ENCODE results near the gene CRYBG3. TPM values are rescaled to one million over a fixed set of nuclear protein-coding genes. Genes with fewer than 3 reads are reported as not detected.

CRYBG3 gene
- polyA plus RNA-seq, 1 donor (not counting 4 experiments of a cell fraction or from before 2014, with no cell fraction given): 6.9 TPM

GRCh38 chr3:97882975-97883598 lies 61.3 kb downstream of the CRYBG3 start:
- Histone ChIP-seq H3K9me3 (ENCODE audit: control insufficient read depth, low read depth, low read length) (no peaks in the 10 kb centered on the region), H4K20me1 (ENCODE audit: control insufficient read depth, extremely low read depth, insufficient read depth, low read length) (no peaks in the 10 kb centered on the region), H3K4me2 (ENCODE audit: control insufficient read depth, extremely low read depth, insufficient read depth, low read depth, low read length) (peak overlapping the region; percentile 55), H3K4me1 (ENCODE audit: control insufficient read depth, extremely low read depth, insufficient read depth, low read length) (peaks cover 9% of the 10 kb centered on the region), H3K4me3 (ENCODE audit: control insufficient read depth in 2 of 3, extremely low read depth in 1 of 3, insufficient read depth in 2 of 3, low read depth in 1 of 3, low read length in 3 of 3) (no peak overlapping the region), H3K27ac (ENCODE audit: control insufficient read depth, insufficient read depth, low read length) (peak overlapping the region; percentile 33), H2AFZ (ENCODE audit: control insufficient read depth, low read length) (no peak overlapping the region), H3K36me3 (ENCODE audit: control insufficient read depth in 2 of 2, extremely low read depth in 1 of 2, insufficient read depth in 2 of 2, low read length in 2 of 2) (no peaks in the 10 kb centered on the region), H3K79me2 (ENCODE audit: control insufficient read depth, insufficient read depth, low read length) (no peaks in the 10 kb centered on the region), H3K9ac (ENCODE audit: control insufficient read depth, extremely low read depth, insufficient read depth, low read length) (no peak overlapping the region), H3K9me1 (ENCODE audit: control insufficient read depth, extremely low read depth, insufficient read depth, low read length) (no peaks in the 10 kb centered on the region), H3K27me3 (ENCODE audit: control insufficient read depth, extremely low read depth, insufficient read depth, low read length) (no peaks in the 10 kb centered on the region)
- TF ChIP-seq EZH2 (IDR thresholded peaks at IDR 0.05; ENCODE audit: low read length): no peak
- TF ChIP-seq CTCF (optimal IDR thresholded peaks at IDR 0.05 in 1 of 3, IDR thresholded peaks at IDR 0.05 in 1 of 3, conservative IDR thresholded peaks at IDR 0.05 in 1 of 3; ENCODE audit: extremely low read depth in 1 of 3, insufficient read depth in 2 of 3, low read length in 3 of 3): no peak
- peak; percentile 83 for FAIRE-seq
- DNase-seq (ENCODE audit: low read depth, low spot score): peak; percentile 38
- dilution Hi-C loops (cut with MboI; ENCODE audit: extremely low pct_ligation_motif_present, low sequenced_read_pairs): no loop called here

- H3K27me3 ChIP-seq (ENCODE audit: control insufficient read depth, extremely low read depth, insufficient read depth, low read length): no peaks in the 10 kb centered on the region
- H2AFZ ChIP-seq (ENCODE audit: control insufficient read depth, low read length): no peak overlapping the region
- no peak overlapping the region for H3K9ac ChIP-seq (ENCODE audit: control insufficient read depth, extremely low read depth, insufficient read depth, low read length)
- no peaks in the 10 kb centered on the region for H3K9me3 ChIP-seq (ENCODE audit: control insufficient read depth, low read depth, low read length)
- FAIRE-seq (peak; percentile 9), DNase-seq (ENCODE audit: low read depth, low spot score) (no peak)
- H3K27ac ChIP-seq (ENCODE audit: control insufficient read depth, insufficient read depth, low read length): no peak overlapping the region
- dilution Hi-C loops (cut with MboI; ENCODE audit: extremely low pct_ligation_motif_present, low sequenced_read_pairs): no loop called here
- TF ChIP-seq CTCF (optimal IDR thresholded peaks at IDR 0.05 in 1 of 3, IDR thresholded peaks at IDR 0.05 in 1 of 3, conservative IDR thresholded peaks at IDR 0.05 in 1 of 3; ENCODE audit: extremely low read depth in 1 of 3, insufficient read depth in 2 of 3, low read length in 3 of 3) (no peak), EZH2 (IDR thresholded peaks at IDR 0.05; ENCODE audit: low read length) (no peak)
- no peaks in the 10 kb centered on the region for H4K20me1 ChIP-seq (ENCODE audit: control insufficient read depth, extremely low read depth, insufficient read depth, low read length)
- peaks cover 9% of the 10 kb centered on the region for H3K4me1 ChIP-seq (ENCODE audit: control insufficient read depth, extremely low read depth, insufficient read depth, low read length)
- H3K4me2 ChIP-seq (ENCODE audit: control insufficient read depth, extremely low read depth, insufficient read depth, low read depth, low read length): no peak overlapping the region
- no peak overlapping the region for H3K4me3 ChIP-seq (ENCODE audit: control insufficient read depth in 2 of 3, extremely low read depth in 1 of 3, insufficient read depth in 2 of 3, low read depth in 1 of 3, low read length in 3 of 3)
- H3K9me1 ChIP-seq (ENCODE audit: control insufficient read depth, extremely low read depth, insufficient read depth, low read length): no peaks in the 10 kb centered on the region
- H3K79me2 ChIP-seq (ENCODE audit: control insufficient read depth, insufficient read depth, low read length): no peaks in the 10 kb centered on the region
- H3K36me3 ChIP-seq (ENCODE audit: control insufficient read depth in 2 of 2, extremely low read depth in 1 of 2, insufficient read depth in 2 of 2, low read length in 2 of 2): no peaks in the 10 kb centered on the region
These were observed 61.9 kb downstream of the CRYBG3 start for GRCh38 chr3:97883736-97884135.
